GM20000 (cell line): ENCODE measurements around the gene CEMIP.

Experiments used
- DNase-seq: peaks from one replicate; pipeline ENCODE4 v3.0.0; 2012; ENCODE audit warnings: low spot score
- TF ChIP-seq, protein P1 (sequence below): IDR thresholded peaks from 2 replicates; pipeline ENCODE4 v1.5.1; 2012; ENCODE audit warnings: mild to moderate bottlenecking, control low read depth; ENCODE audit errors: extremely low read depth, missing control alignments

The CEMIP gene

DNA sequence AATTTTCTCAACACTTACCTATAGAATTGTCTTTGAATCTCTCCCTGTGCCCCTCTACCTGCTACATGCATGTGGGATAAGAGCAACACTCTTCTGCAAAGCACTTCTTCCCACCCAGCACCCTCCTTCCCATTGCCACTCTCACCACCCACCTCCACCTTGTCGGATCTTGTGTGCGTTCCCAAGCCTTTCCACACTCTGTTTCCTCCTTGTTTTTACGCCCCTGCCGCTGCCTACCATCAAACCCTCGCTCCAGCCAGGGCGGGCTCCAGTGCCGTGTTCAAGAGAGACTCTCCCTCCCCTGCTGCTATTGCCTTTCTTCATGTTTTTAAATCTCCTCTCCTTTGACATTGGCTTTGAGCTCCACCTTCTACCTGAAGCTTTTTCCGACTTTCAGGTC is 43.8 kb upstream of the CEMIP start:
- DNase-seq: no peak
- TF ChIP-seq, protein P1, sequence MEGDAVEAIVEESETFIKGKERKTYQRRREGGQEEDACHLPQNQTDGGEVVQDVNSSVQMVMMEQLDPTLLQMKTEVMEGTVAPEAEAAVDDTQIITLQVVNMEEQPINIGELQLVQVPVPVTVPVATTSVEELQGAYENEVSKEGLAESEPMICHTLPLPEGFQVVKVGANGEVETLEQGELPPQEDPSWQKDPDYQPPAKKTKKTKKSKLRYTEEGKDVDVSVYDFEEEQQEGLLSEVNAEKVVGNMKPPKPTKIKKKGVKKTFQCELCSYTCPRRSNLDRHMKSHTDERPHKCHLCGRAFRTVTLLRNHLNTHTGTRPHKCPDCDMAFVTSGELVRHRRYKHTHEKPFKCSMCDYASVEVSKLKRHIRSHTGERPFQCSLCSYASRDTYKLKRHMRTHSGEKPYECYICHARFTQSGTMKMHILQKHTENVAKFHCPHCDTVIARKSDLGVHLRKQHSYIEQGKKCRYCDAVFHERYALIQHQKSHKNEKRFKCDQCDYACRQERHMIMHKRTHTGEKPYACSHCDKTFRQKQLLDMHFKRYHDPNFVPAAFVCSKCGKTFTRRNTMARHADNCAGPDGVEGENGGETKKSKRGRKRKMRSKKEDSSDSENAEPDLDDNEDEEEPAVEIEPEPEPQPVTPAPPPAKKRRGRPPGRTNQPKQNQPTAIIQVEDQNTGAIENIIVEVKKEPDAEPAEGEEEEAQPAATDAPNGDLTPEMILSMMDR: no peak

DNA sequence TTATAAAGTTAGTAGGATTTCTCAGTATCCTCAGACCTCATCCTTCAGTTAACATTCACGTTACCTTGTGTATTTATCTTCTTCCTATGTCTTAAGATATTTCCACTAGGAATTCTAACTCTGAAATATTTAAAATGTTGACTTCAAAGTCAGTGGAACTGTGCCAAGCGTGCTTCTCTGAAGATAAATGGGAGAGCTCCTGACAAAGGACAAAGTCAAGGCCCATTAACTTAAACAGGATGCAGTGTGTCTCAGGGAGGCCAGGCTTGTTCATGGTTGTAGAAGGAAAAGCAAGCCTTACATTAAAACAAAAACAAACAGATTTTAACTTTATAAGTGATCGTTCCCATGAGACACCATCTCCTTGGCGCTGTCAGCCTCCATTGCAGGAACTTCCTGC is 42.6 kb upstream of the CEMIP start:
- TF ChIP-seq, protein P1: no peak
- DNase-seq: no peak

DNA sequence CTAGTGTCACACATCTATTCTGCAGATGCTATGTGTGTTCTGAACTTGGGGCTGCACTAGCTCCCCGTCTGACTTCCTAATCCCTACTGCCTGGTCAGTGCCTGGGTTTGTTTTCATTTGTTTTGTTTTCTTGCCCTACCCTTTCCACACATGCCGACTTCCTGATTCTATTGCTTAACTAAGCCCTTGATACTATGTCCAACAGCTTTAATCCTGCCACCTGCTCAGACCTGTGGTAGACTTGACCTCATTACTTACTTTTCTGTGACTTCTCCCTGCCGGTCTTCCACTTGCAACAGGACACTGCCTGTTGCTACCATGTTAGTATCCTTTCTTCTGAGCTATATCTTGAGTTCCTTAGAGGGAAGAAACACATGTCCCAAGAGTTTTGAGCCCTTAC is 39.3 kb upstream of the CEMIP start:
- no peak for DNase-seq

DNA sequence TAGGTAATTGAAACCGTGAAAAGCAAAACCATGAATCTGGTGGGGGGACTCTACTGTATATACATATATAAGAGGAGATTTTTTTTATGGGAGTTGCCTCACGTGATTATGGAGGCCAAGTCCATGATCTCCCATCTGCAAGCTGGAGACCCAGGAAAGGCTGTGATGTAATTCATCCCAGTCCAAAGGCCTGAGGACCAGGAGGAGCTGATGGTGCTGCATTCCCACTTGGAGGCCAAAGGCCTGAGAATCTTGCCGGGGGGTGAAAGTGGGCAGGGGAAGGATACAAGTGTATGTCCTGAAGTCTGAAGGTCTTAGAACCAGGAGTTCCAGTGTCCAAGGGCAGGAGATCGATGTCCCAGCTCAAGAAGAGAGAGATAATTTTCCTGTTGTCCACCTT is 37.1 kb upstream of the CEMIP start:
- DNase-seq: no peak
- TF ChIP-seq, protein P1: no peak

More for the DNA sequence above, 39.3 kb upstream of the CEMIP start:
- TF ChIP-seq, protein P1: no peak

DNA sequence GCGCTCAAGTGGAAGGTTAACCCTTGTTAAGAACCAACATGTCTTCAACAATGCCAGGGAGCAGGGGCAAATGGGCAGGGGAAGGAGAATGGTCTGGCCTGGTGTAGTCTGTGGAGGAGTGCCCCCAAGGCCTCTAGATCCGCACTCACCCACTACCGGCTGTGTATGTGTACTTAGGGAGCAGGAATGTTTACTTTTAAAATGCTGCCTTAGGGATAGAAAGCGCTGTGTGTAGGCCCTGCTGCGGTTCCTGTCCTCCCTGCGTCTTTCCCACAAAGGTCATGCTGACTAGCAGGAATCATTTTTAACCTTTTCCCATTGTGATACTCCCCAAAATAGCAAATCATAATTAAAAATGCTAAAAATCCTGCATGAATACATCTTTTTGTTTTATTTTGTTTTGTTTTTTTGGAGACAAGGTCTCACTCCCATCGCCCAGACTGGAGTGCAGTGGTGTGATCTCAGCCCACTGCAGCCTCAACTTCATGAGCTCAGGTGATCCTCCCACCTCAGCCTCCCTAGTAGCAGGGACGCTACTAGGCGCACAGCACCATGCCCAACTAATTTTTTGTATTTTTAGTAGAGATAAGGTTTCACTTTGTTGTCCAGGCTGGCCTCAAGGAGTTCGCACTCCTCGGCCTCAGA is 35.9 kb upstream of the CEMIP start:
- no peak for DNase-seq
- TF ChIP-seq, protein P1: no peak

DNA sequence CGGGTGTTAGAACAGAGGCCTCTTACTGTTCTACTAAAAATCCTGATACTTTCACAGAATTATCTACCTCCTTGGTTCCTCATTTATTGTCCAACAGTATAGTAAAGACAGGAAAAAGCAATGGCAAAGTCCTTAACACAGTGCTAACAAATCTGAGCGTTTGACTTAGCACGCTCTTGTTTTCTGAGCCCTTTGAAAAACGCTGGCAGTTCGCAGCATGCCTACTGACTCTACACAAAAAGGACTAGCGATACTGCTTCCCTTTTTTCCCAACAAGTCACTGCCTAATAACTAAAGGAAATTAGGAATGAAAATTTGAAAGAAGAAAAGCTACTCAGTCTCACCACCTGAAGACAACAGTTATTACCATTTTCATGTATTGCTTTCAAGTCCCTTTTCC is 34.8 kb upstream of the CEMIP start:
- DNase-seq: no peak
- TF ChIP-seq, protein P1: no peak

DNA sequence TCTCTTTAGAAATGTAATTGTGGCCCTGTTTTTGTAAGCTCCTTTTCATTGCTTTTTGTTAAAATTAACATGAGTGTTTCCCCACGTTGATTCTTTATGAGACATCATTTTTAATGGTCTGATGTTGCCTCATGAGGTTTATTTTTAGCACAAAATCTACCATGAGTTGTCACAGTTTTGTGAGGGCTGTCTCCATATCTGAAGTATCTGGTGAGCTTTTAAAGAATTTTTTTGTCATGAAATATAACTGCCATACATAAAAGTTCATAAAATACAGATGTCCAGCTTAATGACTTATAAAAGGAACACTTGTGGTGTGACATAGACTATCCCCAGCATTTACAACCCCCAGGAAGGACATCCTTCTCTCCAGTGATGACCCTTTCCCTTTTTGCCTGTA is 34.3 kb upstream of the CEMIP start:
- no peak for DNase-seq
- TF ChIP-seq, protein P1: no peak
